ENCODE results near the gene FKBP6.
"Not testable (repeated sequence)": the region's sequence is repeated elsewhere in the genome, so short reads cannot be mapped to it uniquely, and the experiment has no call there.

FKBP6 gene

GRCh38 chr7:73307436-73307835, 20.5 kb upstream of the FKBP6 start:
- H3K4me3 ChIP-seq (ENCODE audit: insufficient read length, low read depth): peak overlapping the region; percentile 87
- H3K4me1 ChIP-seq (ENCODE audit: insufficient read depth, insufficient read length): peaks cover 2% of the 10 kb centered on the region
- no peaks in the 10 kb centered on the region for H3K9me3 ChIP-seq (ENCODE audit: insufficient read depth, low read length)
- TF ChIP-seq YY1 (IDR thresholded peaks at IDR 0.05; ENCODE audit: insufficient read depth, insufficient read length) (no peak), SUZ12 (IDR thresholded peaks at IDR 0.05; ENCODE audit: extremely low read depth, insufficient read depth, insufficient read length) (no peak), ZNF274 (IDR thresholded peaks at IDR 0.05; ENCODE audit: low read depth, low read length) (no peak)
- H3K36me3 ChIP-seq (ENCODE audit: insufficient read depth, insufficient read length, low read length): peaks cover 27% of the 10 kb centered on the region
- no peaks in the 10 kb centered on the region for H3K27me3 ChIP-seq (ENCODE audit: insufficient read depth, insufficient read length)
- H3K9ac ChIP-seq (ENCODE audit: insufficient read length, low read depth): peak overlapping the region; percentile 50
- DNase-seq (ENCODE audit: low read depth, low spot score): no peak

DNA sequence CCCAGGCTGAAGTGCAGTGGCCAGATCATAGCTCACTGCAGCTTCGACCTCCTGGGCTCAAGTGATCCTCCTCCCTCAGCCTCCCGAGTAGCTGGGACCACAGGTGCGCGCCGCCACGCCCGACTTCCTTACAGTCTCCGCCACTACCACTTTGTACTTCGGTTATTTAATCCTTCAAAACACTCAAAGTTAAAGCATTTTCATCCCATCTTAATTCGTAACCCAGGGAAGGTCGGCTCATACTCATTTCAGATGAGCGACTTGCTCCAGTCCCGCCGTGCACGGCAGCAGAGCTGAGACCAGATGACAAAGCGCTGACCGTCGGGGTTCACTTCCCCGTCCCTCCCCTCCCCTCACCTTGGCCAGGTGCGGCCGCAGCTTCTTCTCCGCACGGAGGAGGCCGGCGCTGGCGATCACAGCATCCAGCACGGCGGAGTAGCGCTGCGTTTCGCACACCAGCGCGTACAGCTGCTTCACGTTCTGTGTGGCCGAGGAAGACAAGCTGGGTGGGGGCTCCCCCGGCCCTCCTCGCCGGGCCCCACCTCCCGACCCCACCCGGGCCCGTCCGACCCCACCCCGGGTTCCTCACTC, 19.8 kb upstream of the FKBP6 start:
- Histone ChIP-seq H3K27me3 (ENCODE audit: insufficient read depth, insufficient read length) (no peaks in the 10 kb centered on the region), H3K9ac (ENCODE audit: insufficient read length, low read depth) (peak overlapping the region; percentile 81), H3K4me3 (ENCODE audit: insufficient read length, low read depth) (peak overlapping the region; percentile 87), H3K9me3 (ENCODE audit: insufficient read depth, low read length) (no peaks in the 10 kb centered on the region), H3K36me3 (ENCODE audit: insufficient read depth, insufficient read length, low read length) (peaks cover 27% of the 10 kb centered on the region), H3K4me1 (ENCODE audit: insufficient read depth, insufficient read length) (peaks cover 2% of the 10 kb centered on the region)
- DNase-seq (ENCODE audit: low read depth, low spot score): no peak
- TF ChIP-seq YY1 (IDR thresholded peaks at IDR 0.05; ENCODE audit: insufficient read depth, insufficient read length): no peak
- no peak for TF ChIP-seq ZNF274 (IDR thresholded peaks at IDR 0.05; ENCODE audit: low read depth, low read length)
- TF ChIP-seq SUZ12 (IDR thresholded peaks at IDR 0.05; ENCODE audit: extremely low read depth, insufficient read depth, insufficient read length): no peak

- H3K27me3 ChIP-seq (ENCODE audit: insufficient read depth, insufficient read length): no peaks in the 10 kb centered on the region
- H3K9ac ChIP-seq (ENCODE audit: insufficient read length, low read depth): peak within 1 kb of the TSS; percentile 81
- H3K36me3 ChIP-seq (ENCODE audit: insufficient read depth, insufficient read length, low read length): peaks cover 27% of the 10 kb centered on the region
- H3K9me3 ChIP-seq (ENCODE audit: insufficient read depth, low read length): no peaks in the 10 kb centered on the region
- DNase-seq (ENCODE audit: low read depth, low spot score): peak; percentile 72
- peak within 1 kb of the TSS; percentile 87 for H3K4me3 ChIP-seq (ENCODE audit: insufficient read length, low read depth)
- TF ChIP-seq YY1 (IDR thresholded peaks at IDR 0.05; ENCODE audit: insufficient read depth, insufficient read length): no peak
- no peak for TF ChIP-seq SUZ12 (IDR thresholded peaks at IDR 0.05; ENCODE audit: extremely low read depth, insufficient read depth, insufficient read length)
- TF ChIP-seq ZNF274 (IDR thresholded peaks at IDR 0.05; ENCODE audit: low read depth, low read length): no peak
- peaks cover 2% of the 10 kb centered on the region for H3K4me1 ChIP-seq (ENCODE audit: insufficient read depth, insufficient read length)
These were observed 19.2 kb upstream of the FKBP6 start, which contains the start of gene NSUN5 for GRCh38 chr7:73308665-73309214. Gene NSUN5 (minus strand): TSS chr7:73308826. CDS start chr7:73308790, 36 bp downstream.

DNA sequence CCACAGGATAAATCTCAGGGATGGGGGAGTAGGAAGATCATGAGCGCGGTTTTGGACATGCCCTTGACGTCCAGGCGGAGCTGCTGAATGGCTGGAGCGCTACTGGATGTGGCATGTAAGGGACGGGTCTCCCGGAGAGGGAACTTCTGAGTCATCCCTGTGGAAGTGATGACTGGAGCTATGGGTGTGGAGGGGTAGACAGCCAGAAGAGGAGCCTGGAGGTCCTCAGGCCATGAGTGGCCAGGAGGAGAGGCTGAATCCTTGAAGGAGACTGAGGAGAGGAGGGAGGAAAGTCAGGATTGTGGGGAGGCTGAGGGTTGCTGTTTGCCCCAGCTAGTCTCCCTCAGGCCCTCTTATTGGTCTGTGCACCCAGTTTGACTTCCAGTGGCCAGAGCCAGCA, 16.5 kb upstream of the FKBP6 start:
- H3K9me3 ChIP-seq (ENCODE audit: insufficient read depth, low read length); H3K4me1 ChIP-seq (ENCODE audit: insufficient read depth, insufficient read length); H3K27me3 ChIP-seq (ENCODE audit: insufficient read depth, insufficient read length); DNase-seq (ENCODE audit: low read depth, low spot score); H3K9ac ChIP-seq (ENCODE audit: insufficient read length, low read depth); H3K36me3 ChIP-seq (ENCODE audit: insufficient read depth, insufficient read length, low read length); H3K4me3 ChIP-seq (ENCODE audit: insufficient read length, low read depth): not testable (repeated sequence)

GRCh38 chr7:73312831-73313520, 15.0 kb upstream of the FKBP6 start:
- no peaks in the 10 kb centered on the region for H3K4me1 ChIP-seq (ENCODE audit: insufficient read depth, insufficient read length)
- H3K9ac ChIP-seq (ENCODE audit: insufficient read length, low read depth): no peak overlapping the region
- TF ChIP-seq SUZ12 (IDR thresholded peaks at IDR 0.05; ENCODE audit: extremely low read depth, insufficient read depth, insufficient read length) (no peak), ZNF274 (IDR thresholded peaks at IDR 0.05; ENCODE audit: low read depth, low read length) (no peak), YY1 (IDR thresholded peaks at IDR 0.05; ENCODE audit: insufficient read depth, insufficient read length) (no peak)
- DNase-seq (ENCODE audit: low read depth, low spot score): no peak
- H3K9me3 ChIP-seq (ENCODE audit: insufficient read depth, low read length): no peaks in the 10 kb centered on the region
- no peaks in the 10 kb centered on the region for H3K36me3 ChIP-seq (ENCODE audit: insufficient read depth, insufficient read length, low read length)
- H3K4me3 ChIP-seq (ENCODE audit: insufficient read length, low read depth): no peak overlapping the region
- no peaks in the 10 kb centered on the region for H3K27me3 ChIP-seq (ENCODE audit: insufficient read depth, insufficient read length)

- DNase-seq (ENCODE audit: low read depth, low spot score): no peak
- no peaks in the 10 kb centered on the region for H3K9me3 ChIP-seq (ENCODE audit: insufficient read depth, low read length)
These were observed 14.4 kb upstream of the FKBP6 start for GRCh38 chr7:73313521-73313906.

GRCh38 chr7:73314271-73314670, 13.7 kb upstream of the FKBP6 start:
- H3K27me3 ChIP-seq (ENCODE audit: insufficient read depth, insufficient read length): no peaks in the 10 kb centered on the region
- H3K36me3 ChIP-seq (ENCODE audit: insufficient read depth, insufficient read length, low read length): no peaks in the 10 kb centered on the region
- no peaks in the 10 kb centered on the region for H3K4me1 ChIP-seq (ENCODE audit: insufficient read depth, insufficient read length)
- H3K9ac ChIP-seq (ENCODE audit: insufficient read length, low read depth): no peak overlapping the region
- H3K9me3 ChIP-seq (ENCODE audit: insufficient read depth, low read length): no peaks in the 10 kb centered on the region
- DNase-seq (ENCODE audit: low read depth, low spot score): no peak
- no peak overlapping the region for H3K4me3 ChIP-seq (ENCODE audit: insufficient read length, low read depth)
- no peak for TF ChIP-seq SUZ12 (IDR thresholded peaks at IDR 0.05; ENCODE audit: extremely low read depth, insufficient read depth, insufficient read length)
- no peak for TF ChIP-seq YY1 (IDR thresholded peaks at IDR 0.05; ENCODE audit: insufficient read depth, insufficient read length)
- TF ChIP-seq ZNF274 (IDR thresholded peaks at IDR 0.05; ENCODE audit: low read depth, low read length): no peak

More at GRCh38 chr7:73313521-73313906, 14.4 kb upstream of the FKBP6 start:
- Histone ChIP-seq H3K36me3 (ENCODE audit: insufficient read depth, insufficient read length, low read length) (no peaks in the 10 kb centered on the region), H3K27me3 (ENCODE audit: insufficient read depth, insufficient read length) (no peaks in the 10 kb centered on the region), H3K4me1 (ENCODE audit: insufficient read depth, insufficient read length) (no peaks in the 10 kb centered on the region), H3K4me3 (ENCODE audit: insufficient read length, low read depth) (no peak overlapping the region), H3K9ac (ENCODE audit: insufficient read length, low read depth) (no peak overlapping the region)
- TF ChIP-seq YY1 (IDR thresholded peaks at IDR 0.05; ENCODE audit: insufficient read depth, insufficient read length): no peak
- no peak for TF ChIP-seq ZNF274 (IDR thresholded peaks at IDR 0.05; ENCODE audit: low read depth, low read length)
- TF ChIP-seq SUZ12 (IDR thresholded peaks at IDR 0.05; ENCODE audit: extremely low read depth, insufficient read depth, insufficient read length): no peak
